ENCODE results near the gene PAK2.

The PAK2 gene

GRCh38 chr3:196739671-196740480, at the start of gene PAK2:
TSS of gene PAK2 (plus strand) at chr3:196739857. CDS start at chr3:196782647, 42,790 bp downstream.
- no peak for TF ChIP-seq CTCF (IDR thresholded peaks at IDR 0.05; ENCODE audit: control insufficient read depth, extremely low read depth, insufficient read depth)
- DNase-seq (ENCODE audit: low read depth) = peak; percentile 40
- H3K4me3 ChIP-seq (ENCODE audit: low read depth, low read length) = peak within 1 kb of the TSS; percentile 71

- H3K4me3 ChIP-seq (ENCODE audit: low read depth, low read length) = no peak overlapping the region
- TF ChIP-seq CTCF (IDR thresholded peaks at IDR 0.05; ENCODE audit: control insufficient read depth, extremely low read depth, insufficient read depth) = no peak
- DNase-seq (ENCODE audit: low read depth) = no peak
Measured at GRCh38 chr3:196689941-196690660, 49.6 kb upstream of the PAK2 start.

DNA sequence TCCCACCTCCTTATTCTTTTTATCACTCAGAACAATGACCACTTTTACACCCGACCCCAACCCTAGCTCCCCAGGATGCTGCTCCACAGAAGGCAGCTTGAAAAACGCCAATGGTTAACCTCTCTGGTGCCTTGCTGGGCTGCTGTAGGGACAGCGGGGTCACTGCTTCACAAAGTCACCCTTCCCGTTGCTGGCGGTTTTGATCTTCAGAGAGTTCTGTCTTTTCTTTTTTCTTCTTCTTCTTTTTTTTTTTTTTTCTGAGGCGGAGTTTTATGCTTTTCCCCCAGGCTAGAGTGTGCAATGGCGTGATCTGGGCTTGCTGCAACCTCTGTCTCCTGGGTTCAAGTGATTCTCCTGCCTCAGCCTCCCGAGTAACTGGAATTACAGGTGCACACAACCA, 48.3 kb upstream of the PAK2 start:
- DNase-seq (ENCODE audit: low read depth) = no peak
- H3K4me3 ChIP-seq (ENCODE audit: low read depth, low read length) = no peak overlapping the region
- no peak for TF ChIP-seq CTCF (IDR thresholded peaks at IDR 0.05; ENCODE audit: control insufficient read depth, extremely low read depth, insufficient read depth)

- no peak overlapping the region for H3K4me3 ChIP-seq (ENCODE audit: low read depth, low read length)
- TF ChIP-seq CTCF (IDR thresholded peaks at IDR 0.05; ENCODE audit: control insufficient read depth, extremely low read depth, insufficient read depth) = peak; percentile 6; the same call in 1 of the 2 replicates
- DNase-seq (ENCODE audit: low read depth) = no peak
Measured at GRCh38 chr3:196694202-196694638, 45.4 kb upstream of the PAK2 start.

GRCh38 chr3:196694941-196695848, 44.5 kb upstream of the PAK2 start:
- no peak overlapping the region for H3K4me3 ChIP-seq (ENCODE audit: low read depth, low read length)
- no peak for TF ChIP-seq CTCF (IDR thresholded peaks at IDR 0.05; ENCODE audit: control insufficient read depth, extremely low read depth, insufficient read depth)
- DNase-seq (ENCODE audit: low read depth) = no peak

GRCh38 chr3:196695849-196696226, 43.8 kb upstream of the PAK2 start:
- H3K4me3 ChIP-seq (ENCODE audit: low read depth, low read length) = no peak overlapping the region
- no peak for TF ChIP-seq CTCF (IDR thresholded peaks at IDR 0.05; ENCODE audit: control insufficient read depth, extremely low read depth, insufficient read depth)
- DNase-seq (ENCODE audit: low read depth) = no peak
